Immature natural killer cell (primary cell): ENCODE measurements around the gene ABCB9. TPM values are rescaled to one million over a fixed set of nuclear protein-coding genes. Genes with fewer than 3 reads are reported as not detected.
"Not testable (repeated sequence)": the region's sequence is repeated elsewhere in the genome, so short reads cannot be mapped to it uniquely, and the experiment has no call there.

Experiments used
- DNase-seq, 3 donors: peaks; one replicate each; pipeline ENCODE4 v3.0.0; 2022; ENCODE audit warnings: mixed read lengths in 1 of 3
- H3K27ac Mint-ChIP-seq, 6 donors: one replicate each; pipeline ENCODE4 v1.8.0; 2020; ENCODE audit warnings: mixed read lengths in 6 of 6, mild to moderate bottlenecking in 5 of 6, inconsistent platforms in 4 of 6, moderate library complexity in 3 of 6
- H3K27me3 Mint-ChIP-seq, 3 donors: one replicate each; pipeline ENCODE4 v1.8.0; 2020 to 2021; ENCODE audit warnings: low read depth in 3 of 3, mild to moderate bottlenecking in 3 of 3, mixed read lengths in 3 of 3, moderate library complexity in 3 of 3, inconsistent platforms in 1 of 3
- H3K36me3 Mint-ChIP-seq, 3 donors: one replicate each; pipeline ENCODE4 v1.8.0; 2020; ENCODE audit warnings: mixed read lengths in 3 of 3, inconsistent platforms in 2 of 3, mild to moderate bottlenecking in 2 of 3
- H3K4me1 Mint-ChIP-seq, 2 donors: one replicate each; pipeline ENCODE4 v1.8.0; 2020; ENCODE audit warnings: inconsistent platforms in 2 of 2, mild to moderate bottlenecking in 2 of 2, mixed read lengths in 2 of 2, moderate library complexity in 1 of 2
- H3K4me3 Mint-ChIP-seq, 5 donors: one replicate each; pipeline ENCODE4 v1.8.0; 2020; ENCODE audit warnings: mild to moderate bottlenecking in 5 of 5, mixed read lengths in 5 of 5, inconsistent platforms in 3 of 5, moderate library complexity in 3 of 5
- H3K9me3 Mint-ChIP-seq, 6 donors: one replicate each; pipeline ENCODE4 v1.8.0; 2020; ENCODE audit warnings: mild to moderate bottlenecking in 6 of 6, mixed read lengths in 6 of 6, inconsistent platforms in 4 of 6, moderate library complexity in 3 of 6
- polyA plus RNA-seq, 3 donors: library from polyadenylated mRNA; unstranded; fragments of 300-500 nt; fragmentation: Illumina TruSeq; gene quantifications; one replicate each; pipeline ENCODE4 v1.2.3, GENCODE V29; 2021

The ABCB9 gene
- polyA plus RNA-seq, 3 donors from 2014 or later: 0.31 to 0.44 TPM; not detected in 1

- Mint-ChIP-seq H3K4me1 (peaks cover 59 to 63% of the 10 kb centered on the region in 2 donors), H3K27ac (peak overlapping the region; percentile 87 to 96 (median 89)), H3K36me3 (peaks cover 0 to 4% (median 0%) of the 10 kb centered on the region in 3 donors), H3K9me3 (peaks cover 0 to 2% (median 0%) of the 10 kb centered on the region in 6 donors), H3K4me3 (peak overlapping the region; percentile 60 to 93 (median 74)), H3K27me3 (peaks cover 2 to 15% (median 15%) of the 10 kb centered on the region in 3 donors)
- DNase-seq: peak; percentile 70 to 75 (median 72)
Observed at GRCh38 chr12:122942637-122943036, 23.6 kb downstream of the ABCB9 start.

- H3K27me3 Mint-ChIP-seq, H3K4me3 Mint-ChIP-seq, H3K9me3 Mint-ChIP-seq, H3K36me3 Mint-ChIP-seq, DNase-seq: not testable (repeated sequence)
- Mint-ChIP-seq H3K27ac (peak overlapping the region in 2 of 6 donors; percentile 40 to 89), H3K4me1 (peaks cover 46 to 50% of the 10 kb centered on the region in 2 donors)
Observed at GRCh38 chr12:122941351-122941750, 24.9 kb downstream of the ABCB9 start.

- H3K4me1 Mint-ChIP-seq: peaks cover 36 to 38% of the 10 kb centered on the region in 2 donors
- H3K36me3 Mint-ChIP-seq: peaks cover 0 to 4% (median 0%) of the 10 kb centered on the region in 3 donors
Observed at GRCh38 chr12:122939125-122939524, 27.1 kb downstream of the ABCB9 start.

GRCh38 chr12:122937622-122938091, 28.6 kb downstream of the ABCB9 start:
- Mint-ChIP-seq H3K27ac (peak overlapping the region in 2 of 6 donors; percentile 40 to 53), H3K9me3 (no peaks in the 10 kb centered on the region), H3K27me3 (peaks cover 2 to 7% (median 4%) of the 10 kb centered on the region in 3 donors), H3K36me3 (peaks cover 0 to 4% (median 0%) of the 10 kb centered on the region in 3 donors), H3K4me1 (peaks cover 22 to 23% of the 10 kb centered on the region in 2 donors), H3K4me3 (no peak overlapping the region)
- DNase-seq: no peak

More at GRCh38 chr12:122939125-122939524, 27.1 kb downstream of the ABCB9 start:
- Mint-ChIP-seq H3K27me3 (peaks cover 2 to 10% (median 9%) of the 10 kb centered on the region in 3 donors), H3K9me3 (peaks cover 0 to 2% (median 0%) of the 10 kb centered on the region in 6 donors), H3K27ac (peak overlapping the region in 2 of 6 donors; percentile 65 to 86), H3K4me3 (no peak overlapping the region)
- no peak for DNase-seq

- H3K27ac Mint-ChIP-seq: no peak overlapping the region
- peaks cover under 1 to 2% of the 10 kb centered on the region in 2 donors for H3K4me1 Mint-ChIP-seq
- DNase-seq: no peak
- peaks cover 2 to 3% (median 2%) of the 10 kb centered on the region in 3 donors for H3K27me3 Mint-ChIP-seq
- H3K9me3 Mint-ChIP-seq: no peaks in the 10 kb centered on the region
- no peak overlapping the region for H3K4me3 Mint-ChIP-seq
- H3K36me3 Mint-ChIP-seq: peaks cover 0 to 4% (median 0%) of the 10 kb centered on the region in 3 donors
Observed at GRCh38 chr12:122935318-122935717, 30.9 kb downstream of the ABCB9 start.

GRCh38 chr12:122934722-122935121, 31.5 kb downstream of the ABCB9 start:
- no peak for DNase-seq
- H3K4me1 Mint-ChIP-seq: peaks cover 0 to 2% of the 10 kb centered on the region in 2 donors
- no peak overlapping the region for H3K4me3 Mint-ChIP-seq
- no peaks in the 10 kb centered on the region for H3K9me3 Mint-ChIP-seq
- H3K27ac Mint-ChIP-seq: no peak overlapping the region
- H3K27me3 Mint-ChIP-seq: peaks cover 2 to 3% (median 2%) of the 10 kb centered on the region in 3 donors
- peaks cover 0 to 4% (median 0%) of the 10 kb centered on the region in 3 donors for H3K36me3 Mint-ChIP-seq

- Mint-ChIP-seq H3K4me1 (peaks cover 6 to 7% of the 10 kb centered on the region in 2 donors), H3K4me3 (no peak overlapping the region)
Observed at GRCh38 chr12:122932207-122932606, 34.1 kb downstream of the ABCB9 start.

GRCh38 chr12:122929812-122930211, 36.5 kb downstream of the ABCB9 start:
- Mint-ChIP-seq H3K4me3 (no peak overlapping the region), H3K4me1 (peaks cover 7 to 8% of the 10 kb centered on the region in 2 donors), H3K27me3 (no peaks in the 10 kb centered on the region), H3K27ac (no peak overlapping the region), H3K36me3 (no peaks in the 10 kb centered on the region), H3K9me3 (no peaks in the 10 kb centered on the region)
- no peak for DNase-seq

More at GRCh38 chr12:122932207-122932606, 34.1 kb downstream of the ABCB9 start:
- Mint-ChIP-seq H3K36me3 (no peaks in the 10 kb centered on the region), H3K27me3 (peaks cover 0 to 2% (median 0%) of the 10 kb centered on the region in 3 donors), H3K27ac (no peak overlapping the region), H3K9me3 (no peaks in the 10 kb centered on the region)
- DNase-seq: no peak

- Mint-ChIP-seq H3K4me3 (no peak overlapping the region), H3K27me3 (no peaks in the 10 kb centered on the region), H3K4me1 (peaks cover 7 to 8% of the 10 kb centered on the region in 2 donors), H3K9me3 (no peaks in the 10 kb centered on the region), H3K36me3 (no peaks in the 10 kb centered on the region), H3K27ac (no peak overlapping the region)
- no peak for DNase-seq
Observed at GRCh38 chr12:122929148-122929538, 37.1 kb downstream of the ABCB9 start.

- H3K27me3 Mint-ChIP-seq: no peaks in the 10 kb centered on the region
- H3K36me3 Mint-ChIP-seq: no peaks in the 10 kb centered on the region
- no peak overlapping the region for H3K4me3 Mint-ChIP-seq
- H3K4me1 Mint-ChIP-seq: peaks cover 7 to 8% of the 10 kb centered on the region in 2 donors
- no peaks in the 10 kb centered on the region for H3K9me3 Mint-ChIP-seq
- no peak for DNase-seq
- H3K27ac Mint-ChIP-seq: peak overlapping the region in 1 of 6 donors; percentile 44
Observed at GRCh38 chr12:122928404-122929147, 37.7 kb downstream of the ABCB9 start.

GRCh38 chr12:122927756-122928403, 38.4 kb downstream of the ABCB9 start:
- Mint-ChIP-seq H3K4me1 (peaks cover 7 to 8% of the 10 kb centered on the region in 2 donors), H3K9me3 (no peaks in the 10 kb centered on the region), H3K4me3 (no peak overlapping the region), H3K27ac (peak overlapping the region in 1 of 6 donors; percentile 44), H3K36me3 (no peaks in the 10 kb centered on the region), H3K27me3 (no peaks in the 10 kb centered on the region)
- DNase-seq: no peak

- no peak for DNase-seq
- no peaks in the 10 kb centered on the region for H3K36me3 Mint-ChIP-seq
- H3K4me1 Mint-ChIP-seq: peaks cover 0 to 1% of the 10 kb centered on the region in 2 donors
- H3K27ac Mint-ChIP-seq: no peak overlapping the region
- no peaks in the 10 kb centered on the region for H3K9me3 Mint-ChIP-seq
- H3K27me3 Mint-ChIP-seq: peaks cover 0 to 2% (median 2%) of the 10 kb centered on the region in 3 donors
- no peak overlapping the region for H3K4me3 Mint-ChIP-seq
Observed at GRCh38 chr12:122921917-122922316, 44.3 kb downstream of the ABCB9 start.

GRCh38 chr12:122920687-122921086, 45.6 kb downstream of the ABCB9 start:
- Mint-ChIP-seq H3K4me1 (no peaks in the 10 kb centered on the region), H3K27me3 (peaks cover 0 to 2% (median 2%) of the 10 kb centered on the region in 3 donors), H3K27ac (no peak overlapping the region), H3K36me3 (no peaks in the 10 kb centered on the region), H3K9me3 (no peaks in the 10 kb centered on the region), H3K4me3 (no peak overlapping the region)
- no peak for DNase-seq

- H3K4me3 Mint-ChIP-seq: no peak overlapping the region
- H3K27me3 Mint-ChIP-seq: peaks cover 0 to 3% (median 2%) of the 10 kb centered on the region in 3 donors
- no peaks in the 10 kb centered on the region for H3K4me1 Mint-ChIP-seq
- peak overlapping the region in 1 of 6 donors; percentile 7 for H3K27ac Mint-ChIP-seq
- H3K36me3 Mint-ChIP-seq: no peaks in the 10 kb centered on the region
- no peak for DNase-seq
- no peaks in the 10 kb centered on the region for H3K9me3 Mint-ChIP-seq
Observed at GRCh38 chr12:122918827-122919226, 47.4 kb downstream of the ABCB9 start.
